GM21723 (cell line): ENCODE results near the gene PTPN23.

Experiments used
- ATAC-seq: cut with Tn5 transposase; IDR thresholded peaks from one replicate; pipeline ENCODE4 v1.9.1; 2021; ENCODE audit warnings: mild to moderate bottlenecking, moderate library complexity; ENCODE audit not compliant: unreplicated experiment

The PTPN23 gene

GRCh38 chr3:47404955-47405790 lies 24.4 kb downstream of the PTPN23 start:
- no peak for ATAC-seq

DNA sequence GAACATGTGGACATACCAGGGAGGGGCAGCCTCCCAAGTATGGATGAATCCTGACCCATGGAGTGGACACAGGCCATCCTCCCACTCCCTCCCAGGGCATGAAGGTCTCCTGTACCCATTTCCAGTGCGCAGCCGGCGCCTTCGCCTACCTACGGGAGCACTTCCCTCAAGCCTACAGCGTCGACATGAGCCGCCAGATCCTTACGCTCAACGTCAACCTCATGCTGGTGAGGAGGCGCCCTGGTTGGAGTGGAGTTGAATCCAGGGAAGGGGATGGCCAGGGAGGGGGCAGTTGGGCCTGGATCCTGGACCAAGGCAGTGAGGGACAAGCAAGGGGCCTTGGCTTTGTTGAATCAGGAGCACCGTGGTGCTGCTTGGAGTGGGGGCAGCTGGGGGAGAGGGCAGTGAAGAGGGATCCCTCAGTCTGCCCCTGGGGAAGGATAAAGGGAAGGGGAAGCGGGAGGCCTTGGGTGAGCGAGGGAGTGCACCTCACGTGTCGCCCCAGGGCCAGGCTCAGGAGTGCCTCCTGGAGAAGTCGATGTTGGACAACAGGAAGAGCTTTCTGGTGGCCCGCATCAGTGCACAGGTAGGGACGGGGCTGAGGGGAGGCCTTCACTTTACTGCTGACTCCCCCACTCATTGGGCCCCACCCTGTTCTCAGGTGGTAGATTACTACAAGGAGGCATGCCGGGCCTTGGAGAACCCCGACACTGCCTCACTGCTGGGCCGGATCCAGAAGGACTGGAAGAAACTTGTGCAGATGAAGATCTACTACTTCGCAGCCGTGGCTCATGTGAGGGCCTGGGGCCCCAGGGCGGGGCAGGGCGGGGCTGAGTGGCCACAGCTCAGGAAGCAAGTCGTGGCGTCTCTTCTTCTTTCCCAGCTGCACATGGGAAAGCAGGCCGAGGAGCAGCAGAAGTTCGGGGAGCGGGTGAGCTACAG lies 25.3 kb downstream of the PTPN23 start:
- ATAC-seq, result no peak

- ATAC-seq, result no peak
Observed at GRCh38 chr3:47406762-47407149, 25.9 kb downstream of the PTPN23 start.

GRCh38 chr3:47407237-47407636 lies 26.4 kb downstream of the PTPN23 start:
- no peak for ATAC-seq

DNA sequence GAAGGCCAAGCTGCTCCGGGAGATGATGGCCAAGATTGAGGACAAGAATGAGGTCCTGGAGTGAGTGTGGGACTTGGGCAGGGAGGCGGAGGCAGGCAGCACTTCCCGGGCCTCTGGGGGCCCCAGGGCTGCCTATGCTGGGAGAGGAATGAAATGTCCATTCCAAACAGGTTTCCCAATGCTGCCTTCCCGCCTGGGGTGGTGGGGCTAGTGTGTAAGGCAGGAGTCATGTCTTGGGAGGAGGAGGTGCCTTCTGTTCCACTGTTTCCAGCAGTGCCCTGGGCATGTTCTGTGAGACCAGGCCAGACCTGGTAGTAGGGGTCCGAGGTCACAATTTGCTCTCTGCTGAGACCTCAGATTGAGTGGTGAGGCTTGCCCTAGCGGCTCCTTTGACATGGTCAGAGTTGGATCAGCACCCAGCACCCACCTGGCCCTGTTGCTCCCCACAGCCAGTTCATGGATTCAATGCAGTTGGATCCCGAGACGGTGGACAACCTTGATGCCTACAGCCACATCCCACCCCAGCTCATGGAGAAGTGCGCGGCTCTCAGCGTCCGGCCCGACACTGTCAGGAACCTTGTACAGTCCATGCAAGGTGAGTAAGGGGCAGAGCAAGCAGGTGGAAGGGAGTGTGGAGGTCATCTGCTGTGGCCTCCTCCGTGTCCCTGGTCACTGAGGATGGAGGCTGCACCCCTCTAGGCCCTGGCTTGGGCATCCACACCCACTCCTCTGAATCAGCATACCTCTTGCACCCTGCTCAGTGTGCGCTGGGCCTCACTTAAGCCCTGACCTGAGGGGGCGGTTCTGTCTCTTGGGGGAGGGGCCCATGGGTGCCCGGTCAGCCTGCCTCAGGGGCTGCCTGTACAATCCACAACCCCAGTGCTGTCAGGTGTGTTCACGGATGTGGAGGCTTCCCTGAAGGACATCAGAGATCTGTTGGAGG lies 27.3 kb downstream of the PTPN23 start:
- ATAC-seq, result no peak

- ATAC-seq, result no peak
Observed at GRCh38 chr3:47408839-47409229, 28.0 kb downstream of the PTPN23 start.

GRCh38 chr3:47409284-47409683 lies 28.5 kb downstream of the PTPN23 start:
- no peak for ATAC-seq

GRCh38 chr3:47409688-47410416 lies 29.0 kb downstream of the PTPN23 start:
- ATAC-seq, result no peak

DNA sequence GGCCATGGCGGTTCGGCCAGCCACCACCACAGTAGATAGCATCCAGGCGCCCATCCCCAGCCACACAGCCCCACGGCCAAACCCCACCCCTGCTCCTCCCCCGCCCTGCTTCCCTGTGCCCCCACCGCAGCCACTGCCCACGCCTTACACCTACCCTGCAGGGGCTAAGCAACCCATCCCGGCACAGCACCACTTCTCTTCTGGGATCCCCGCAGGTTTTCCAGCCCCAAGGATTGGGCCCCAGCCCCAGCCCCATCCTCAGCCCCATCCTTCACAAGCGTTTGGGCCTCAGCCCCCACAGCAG lies 29.5 kb downstream of the PTPN23 start:
- no peak for ATAC-seq

DNA sequence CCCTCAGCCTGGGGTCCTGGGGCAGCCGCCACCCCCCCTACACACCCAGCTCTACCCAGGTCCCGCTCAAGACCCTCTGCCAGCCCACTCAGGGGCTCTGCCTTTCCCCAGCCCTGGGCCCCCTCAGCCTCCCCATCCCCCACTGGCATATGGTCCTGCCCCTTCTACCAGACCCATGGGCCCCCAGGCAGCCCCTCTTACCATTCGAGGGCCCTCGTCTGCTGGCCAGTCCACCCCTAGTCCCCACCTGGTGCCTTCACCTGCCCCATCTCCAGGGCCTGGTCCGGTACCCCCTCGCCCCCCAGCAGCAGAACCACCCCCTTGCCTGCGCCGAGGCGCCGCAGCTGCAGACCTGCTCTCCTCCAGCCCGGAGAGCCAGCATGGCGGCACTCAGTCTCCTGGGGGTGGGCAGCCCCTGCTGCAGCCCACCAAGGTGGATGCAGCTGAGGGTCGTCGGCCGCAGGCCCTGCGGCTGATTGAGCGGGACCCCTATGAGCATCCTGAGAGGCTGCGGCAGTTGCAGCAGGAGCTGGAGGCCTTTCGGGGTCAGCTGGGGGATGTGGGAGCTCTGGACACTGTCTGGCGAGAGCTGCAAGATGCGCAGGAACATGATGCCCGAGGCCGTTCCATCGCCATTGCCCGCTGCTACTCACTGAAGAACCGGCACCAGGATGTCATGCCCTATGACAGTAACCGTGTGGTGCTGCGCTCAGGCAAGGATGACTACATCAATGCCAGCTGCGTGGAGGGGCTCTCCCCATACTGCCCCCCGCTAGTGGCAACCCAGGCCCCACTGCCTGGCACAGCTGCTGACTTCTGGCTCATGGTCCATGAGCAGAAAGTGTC lies 30.2 kb downstream of the PTPN23 start:
- no peak for ATAC-seq

DNA sequence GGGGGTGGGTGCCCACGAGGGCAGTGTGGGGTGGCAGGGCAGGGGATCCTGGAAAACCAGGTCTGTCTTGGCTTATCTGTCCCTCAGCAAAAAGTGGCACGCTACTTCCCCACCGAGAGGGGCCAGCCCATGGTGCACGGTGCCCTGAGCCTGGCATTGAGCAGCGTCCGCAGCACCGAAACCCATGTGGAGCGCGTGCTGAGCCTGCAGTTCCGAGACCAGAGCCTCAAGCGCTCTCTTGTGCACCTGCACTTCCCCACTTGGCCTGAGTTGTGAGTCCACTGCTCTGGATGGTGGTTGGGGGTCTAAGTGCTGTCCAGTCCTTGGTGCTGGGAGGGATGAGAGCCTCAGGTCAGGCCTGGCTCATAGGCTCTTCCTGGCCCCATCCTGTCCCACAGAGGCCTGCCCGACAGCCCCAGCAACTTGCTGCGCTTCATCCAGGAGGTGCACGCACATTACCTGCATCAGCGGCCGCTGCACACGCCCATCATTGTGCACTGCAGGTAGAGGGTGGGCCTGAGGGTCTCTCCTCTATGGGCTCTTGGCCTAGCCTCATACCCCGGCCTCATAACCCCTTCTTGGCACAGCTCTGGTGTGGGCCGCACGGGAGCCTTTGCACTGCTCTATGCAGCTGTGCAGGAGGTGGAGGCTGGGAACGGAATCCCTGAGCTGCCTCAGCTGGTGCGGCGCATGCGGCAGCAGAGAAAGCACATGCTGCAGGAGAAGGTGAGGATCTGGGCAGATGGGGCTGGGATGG lies 31.1 kb downstream of the PTPN23 start:
- ATAC-seq, result no peak

DNA sequence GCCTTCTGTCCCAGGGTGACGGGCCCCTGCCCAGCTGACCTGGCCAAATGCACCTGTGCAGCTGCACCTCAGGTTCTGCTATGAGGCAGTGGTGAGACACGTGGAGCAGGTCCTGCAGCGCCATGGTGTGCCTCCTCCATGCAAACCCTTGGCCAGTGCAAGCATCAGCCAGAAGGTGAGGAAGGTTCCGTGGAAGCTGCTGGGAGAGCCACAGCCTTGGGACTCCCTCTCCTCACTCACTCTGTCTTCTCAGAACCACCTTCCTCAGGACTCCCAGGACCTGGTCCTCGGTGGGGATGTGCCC lies 31.6 kb downstream of the PTPN23 start:
- ATAC-seq, result no peak

DNA sequence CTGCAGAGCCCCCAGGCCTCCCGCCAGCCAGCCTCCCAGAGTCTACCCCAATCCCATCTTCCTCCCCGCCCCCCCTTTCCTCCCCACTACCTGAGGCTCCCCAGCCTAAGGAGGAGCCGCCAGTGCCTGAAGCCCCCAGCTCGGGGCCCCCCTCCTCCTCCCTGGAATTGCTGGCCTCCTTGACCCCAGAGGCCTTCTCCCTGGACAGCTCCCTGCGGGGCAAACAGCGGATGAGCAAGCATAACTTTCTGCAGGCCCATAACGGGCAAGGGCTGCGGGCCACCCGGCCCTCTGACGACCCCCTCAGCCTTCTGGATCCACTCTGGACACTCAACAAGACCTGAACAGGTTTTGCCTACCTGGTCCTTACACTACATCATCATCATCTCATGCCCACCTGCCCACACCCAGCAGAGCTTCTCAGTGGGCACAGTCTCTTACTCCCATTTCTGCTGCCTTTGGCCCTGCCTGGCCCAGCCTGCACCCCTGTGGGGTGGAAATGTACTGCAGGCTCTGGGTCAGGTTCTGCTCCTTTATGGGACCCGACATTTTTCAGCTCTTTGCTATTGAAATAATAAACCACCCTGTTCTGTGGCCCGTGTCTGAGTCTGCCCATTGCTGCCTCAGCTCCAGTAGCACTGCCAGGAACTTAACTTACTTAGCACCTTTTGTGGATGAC lies 32.2 kb downstream of the PTPN23 start:
- ATAC-seq, result no peak

GRCh38 chr3:47413751-47414150 lies 32.9 kb downstream of the PTPN23 start:
- no peak for ATAC-seq

- no peak for ATAC-seq
Observed at GRCh38 chr3:47414161-47414564, 33.3 kb downstream of the PTPN23 start.

DNA sequence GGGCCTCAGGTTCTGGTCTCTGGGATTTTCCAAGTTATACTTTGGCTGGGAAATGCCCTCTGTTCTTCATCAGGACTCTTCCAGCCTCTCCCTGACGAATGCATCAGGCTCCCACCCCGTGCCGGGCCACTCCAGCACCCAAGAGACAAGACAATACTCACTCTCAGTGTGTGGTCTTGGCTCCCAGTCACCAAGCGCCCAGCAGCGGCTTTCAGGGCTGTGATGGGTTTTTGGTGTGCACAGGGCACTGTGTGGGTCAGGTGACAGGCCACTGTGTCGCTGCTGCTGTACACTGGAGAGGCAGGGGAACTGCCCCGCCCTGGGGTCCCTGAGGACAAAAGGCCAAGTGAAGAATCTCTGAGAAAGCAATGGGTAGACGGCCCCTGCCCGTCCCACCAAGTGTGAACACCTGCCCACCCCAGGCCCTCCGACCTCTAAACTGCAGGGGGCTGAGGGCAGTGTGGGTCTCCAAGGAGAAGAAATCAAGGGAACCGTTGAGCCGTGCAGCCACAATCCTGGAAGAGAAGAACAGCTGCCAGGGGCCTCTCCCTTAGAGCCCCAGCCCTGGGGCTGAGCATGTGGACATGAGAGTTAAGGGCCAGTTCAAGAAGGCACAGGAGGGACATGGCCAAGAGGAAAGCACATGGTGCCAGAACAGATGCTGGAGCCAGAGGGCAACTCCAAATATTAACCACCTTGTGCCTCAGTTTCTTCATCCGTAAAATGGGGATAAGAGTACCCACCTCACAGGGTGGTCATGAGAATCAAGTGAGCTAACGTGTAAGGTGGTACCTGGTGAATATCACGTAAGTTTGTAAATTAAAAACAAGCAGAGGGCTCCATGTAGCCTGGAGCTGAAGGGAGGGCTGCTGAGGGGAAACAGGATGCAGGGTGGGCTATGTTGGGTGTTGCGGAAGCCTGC lies 34.1 kb downstream of the PTPN23 start:
- ATAC-seq, result no peak

DNA sequence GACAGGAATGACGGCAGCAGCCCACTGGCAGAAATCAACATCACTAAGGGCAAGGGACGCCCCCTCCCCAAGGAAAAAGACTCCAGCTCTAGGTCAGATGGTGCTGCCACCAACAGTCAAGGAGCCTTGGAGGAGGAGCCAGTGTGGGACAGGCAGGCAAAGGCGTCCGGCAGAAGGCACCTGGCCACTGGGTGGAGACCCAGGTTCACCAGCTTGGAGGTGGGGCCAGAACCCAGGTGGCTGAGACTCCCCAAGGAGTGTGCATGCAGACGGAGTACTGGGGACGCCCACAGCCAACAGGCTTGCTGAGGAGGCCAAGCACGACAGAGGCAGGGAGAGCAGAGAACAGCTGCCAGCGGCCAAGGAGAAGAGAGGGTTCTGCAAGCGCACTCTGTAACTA lies 35.2 kb downstream of the PTPN23 start:
- no peak for ATAC-seq
